Keratinocyte (primary cell): Measurements from ENCODE around the gene ZNF728.

Experiments
- EZH2 ChIP-seq: IDR thresholded peaks from one replicate; pipeline ENCODE4 v1.6.1; 2012; ENCODE audit warnings: inconsistent platforms, mild to moderate bottlenecking, low read length, moderate library complexity
- TF ChIP-seq, protein P1 (sequence below), 3 experiments: IDR thresholded peaks in 1 of 3; conservative IDR thresholded peaks in 1 of 3; optimal IDR thresholded peaks in 1 of 3; 2 replicates in 2 of 3; 3 replicates in 1 of 3; pipeline versions ENCODE3 to v1.5.1; 2011; ENCODE audit warnings: low read length in 3 of 3, mild to moderate bottlenecking in 3 of 3, moderate library complexity in 2 of 3, control low read depth in 1 of 3, inconsistent platforms in 1 of 3; ENCODE audit not compliant: insufficient read depth in 2 of 3; ENCODE audit errors: extremely low read depth in 1 of 3

DNA sequence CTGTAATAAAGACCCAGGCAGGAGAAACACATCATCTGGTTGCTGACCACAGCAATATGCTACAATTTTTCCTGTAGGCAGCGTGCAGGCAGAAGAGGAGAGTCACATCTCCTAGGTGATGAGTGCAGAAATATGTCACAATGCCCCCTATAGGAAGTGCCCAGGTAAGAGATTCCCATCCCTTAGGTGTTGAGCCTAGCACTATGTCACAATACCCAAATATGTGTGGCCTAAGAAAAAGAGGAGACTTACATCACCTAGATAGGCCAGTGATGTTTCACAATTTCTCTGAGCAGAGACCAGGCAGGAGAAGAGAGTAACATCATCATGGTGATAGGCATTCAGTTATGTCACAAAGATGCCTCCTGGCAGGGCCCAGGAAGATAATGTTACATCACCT lies 49.4 kb upstream of the ZNF728 start:
- TF ChIP-seq, protein P1, sequence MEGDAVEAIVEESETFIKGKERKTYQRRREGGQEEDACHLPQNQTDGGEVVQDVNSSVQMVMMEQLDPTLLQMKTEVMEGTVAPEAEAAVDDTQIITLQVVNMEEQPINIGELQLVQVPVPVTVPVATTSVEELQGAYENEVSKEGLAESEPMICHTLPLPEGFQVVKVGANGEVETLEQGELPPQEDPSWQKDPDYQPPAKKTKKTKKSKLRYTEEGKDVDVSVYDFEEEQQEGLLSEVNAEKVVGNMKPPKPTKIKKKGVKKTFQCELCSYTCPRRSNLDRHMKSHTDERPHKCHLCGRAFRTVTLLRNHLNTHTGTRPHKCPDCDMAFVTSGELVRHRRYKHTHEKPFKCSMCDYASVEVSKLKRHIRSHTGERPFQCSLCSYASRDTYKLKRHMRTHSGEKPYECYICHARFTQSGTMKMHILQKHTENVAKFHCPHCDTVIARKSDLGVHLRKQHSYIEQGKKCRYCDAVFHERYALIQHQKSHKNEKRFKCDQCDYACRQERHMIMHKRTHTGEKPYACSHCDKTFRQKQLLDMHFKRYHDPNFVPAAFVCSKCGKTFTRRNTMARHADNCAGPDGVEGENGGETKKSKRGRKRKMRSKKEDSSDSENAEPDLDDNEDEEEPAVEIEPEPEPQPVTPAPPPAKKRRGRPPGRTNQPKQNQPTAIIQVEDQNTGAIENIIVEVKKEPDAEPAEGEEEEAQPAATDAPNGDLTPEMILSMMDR (optimal IDR thresholded peaks at IDR 0.05 in 1 of 3, IDR thresholded peaks at IDR 0.05 in 1 of 3, conservative IDR thresholded peaks at IDR 0.05 in 1 of 3; ENCODE audit: extremely low read depth in 1 of 3, insufficient read depth in 2 of 3, low read length in 3 of 3), result no peak
- TF ChIP-seq EZH2, result no peak
